Measurements from ENCODE around the gene KPNA1.
"Not testable (repeated sequence)": the region's sequence is repeated elsewhere in the genome, so short reads cannot be mapped to it uniquely, and the experiment has no call there.

KPNA1 gene

DNA sequence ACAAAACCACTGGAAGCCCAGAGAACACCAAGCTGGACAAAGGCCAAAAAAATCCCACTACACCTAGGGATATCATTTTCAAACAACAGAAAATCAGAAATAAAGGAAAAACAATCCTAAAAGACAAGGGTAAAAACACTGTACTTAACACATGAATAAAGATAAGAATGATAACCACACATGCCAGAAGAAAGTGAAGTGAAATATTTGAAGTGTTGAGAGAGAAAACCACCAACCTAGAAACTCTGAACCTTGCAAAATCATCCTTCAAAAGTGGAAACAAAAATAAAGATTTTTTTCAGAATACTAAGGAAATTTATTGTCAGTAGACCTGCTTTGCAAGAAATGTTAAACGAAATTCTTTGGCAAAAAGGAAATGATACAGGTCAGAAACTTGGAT is 45.1 kb downstream of the KPNA1 start:
- Histone ChIP-seq H3K36me3 (ENCODE audit: insufficient read depth, low read length) (peaks cover 26% of the 10 kb centered on the region), H3K4me1 (ENCODE audit: insufficient read depth, low read length) (peaks cover 55% of the 10 kb centered on the region)
- WGBS, result 33% methylated on average over 1 of the region's 1 CpG

DNA sequence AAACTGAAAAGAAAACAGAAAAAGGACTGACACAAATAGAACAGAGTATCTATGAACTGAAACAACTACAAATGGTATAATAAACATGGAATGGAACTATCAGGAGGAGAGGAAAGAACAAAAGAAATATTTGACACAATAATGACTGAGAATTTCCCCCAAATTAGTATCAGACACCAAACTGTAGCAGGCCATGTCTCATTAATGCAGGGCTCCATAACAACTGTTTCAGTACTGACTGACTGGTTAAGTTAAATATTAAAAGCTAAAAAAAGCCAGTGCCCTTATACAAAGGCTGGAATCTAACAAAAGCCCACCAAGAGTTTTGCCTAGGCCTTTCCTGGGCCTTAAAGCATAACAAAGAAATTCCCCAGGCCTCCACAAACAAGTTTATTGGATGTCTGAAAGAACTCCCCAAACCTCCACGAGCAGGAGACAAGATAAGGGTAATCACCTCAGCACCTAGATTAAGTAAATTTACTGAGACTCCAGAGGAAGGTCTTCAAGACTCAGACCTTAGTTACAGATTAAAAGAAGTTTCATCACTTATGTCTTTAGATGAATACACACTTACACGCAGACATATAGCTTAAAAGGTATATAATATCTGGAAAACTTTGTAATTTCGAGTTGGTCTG is 45.7 kb downstream of the KPNA1 start:
- peaks cover 55% of the 10 kb centered on the region for H3K4me1 ChIP-seq (ENCODE audit: insufficient read depth, low read length)
- no peaks in the 10 kb centered on the region for H3K9me3 ChIP-seq (ENCODE audit: insufficient read depth, low read depth, low read length)
- H3K27me3 ChIP-seq (ENCODE audit: insufficient read depth, low read length), result no peaks in the 10 kb centered on the region
- WGBS, result 43% methylated on average over 2 of the region's 3 CpGs
- peak overlapping the region; percentile 72 for H3K27ac ChIP-seq (ENCODE audit: low read depth, low read length)
- H3K9ac ChIP-seq (ENCODE audit: low read depth, low read length), result peak overlapping the region; percentile 29; the same call in 1 of the 2 replicates
- peaks cover 32% of the 10 kb centered on the region for H3K36me3 ChIP-seq (ENCODE audit: insufficient read depth, low read length)
- peak overlapping the region; percentile 17 for H3K4me3 ChIP-seq (ENCODE audit: low read length)

More for the DNA sequence above, 45.1 kb downstream of the KPNA1 start:
- Histone ChIP-seq H3K27me3 (ENCODE audit: insufficient read depth, low read length) (no peaks in the 10 kb centered on the region), H3K27ac (ENCODE audit: low read depth, low read length) (peak overlapping the region; percentile 72; the same call in 1 of the 2 replicates), H3K9ac (ENCODE audit: low read depth, low read length) (peak overlapping the region; percentile 26; the same call in 1 of the 2 replicates), H3K4me3 (ENCODE audit: low read length) (peak overlapping the region; percentile 17; the same call in 1 of the 2 replicates), H3K9me3 (ENCODE audit: insufficient read depth, low read depth, low read length) (no peaks in the 10 kb centered on the region)

- no peaks in the 10 kb centered on the region for H3K27me3 ChIP-seq (ENCODE audit: insufficient read depth, low read length)
- 99% methylated on average over 3 of the region's 3 CpGs for WGBS
- H3K4me3 ChIP-seq (ENCODE audit: low read length), result no peak overlapping the region
- no peak overlapping the region for H3K27ac ChIP-seq (ENCODE audit: low read depth, low read length)
- peaks cover 44% of the 10 kb centered on the region for H3K4me1 ChIP-seq (ENCODE audit: insufficient read depth, low read length)
- H3K9me3 ChIP-seq (ENCODE audit: insufficient read depth, low read depth, low read length), result no peaks in the 10 kb centered on the region
- H3K9ac ChIP-seq (ENCODE audit: low read depth, low read length), result no peak overlapping the region
- peaks cover 53% of the 10 kb centered on the region for H3K36me3 ChIP-seq (ENCODE audit: insufficient read depth, low read length)
These were observed 48.0 kb downstream of the KPNA1 start for GRCh38 chr3:122466701-122467240.

- H3K4me1 ChIP-seq (ENCODE audit: insufficient read depth, low read length), result peaks cover 26% of the 10 kb centered on the region
- H3K9me3 ChIP-seq (ENCODE audit: insufficient read depth, low read depth, low read length), result no peaks in the 10 kb centered on the region
- no peak overlapping the region for H3K9ac ChIP-seq (ENCODE audit: low read depth, low read length)
- no CpG with 5 or more reads among the region's 1 CpG for WGBS
- H3K27me3 ChIP-seq (ENCODE audit: insufficient read depth, low read length), result no peaks in the 10 kb centered on the region
- no peak overlapping the region for H3K4me3 ChIP-seq (ENCODE audit: low read length)
- H3K36me3 ChIP-seq (ENCODE audit: insufficient read depth, low read length), result peaks cover 71% of the 10 kb centered on the region
- H3K27ac ChIP-seq (ENCODE audit: low read depth, low read length), result no peak overlapping the region
These were observed 50.1 kb downstream of the KPNA1 start for GRCh38 chr3:122464659-122465058.

GRCh38 chr3:122462406-122462805 is 52.3 kb downstream of the KPNA1 start:
- H3K9me3 ChIP-seq (ENCODE audit: insufficient read depth, low read depth, low read length), result no peaks in the 10 kb centered on the region
- WGBS, result no CpG with 5 or more reads among the region's 1 CpG
- peaks cover 93% of the 10 kb centered on the region for H3K36me3 ChIP-seq (ENCODE audit: insufficient read depth, low read length)
- peaks cover 4% of the 10 kb centered on the region for H3K4me1 ChIP-seq (ENCODE audit: insufficient read depth, low read length)
- no peak overlapping the region for H3K27ac ChIP-seq (ENCODE audit: low read depth, low read length)
- no peak overlapping the region for H3K9ac ChIP-seq (ENCODE audit: low read depth, low read length)
- H3K27me3 ChIP-seq (ENCODE audit: insufficient read depth, low read length), result no peaks in the 10 kb centered on the region
- no peak overlapping the region for H3K4me3 ChIP-seq (ENCODE audit: low read length)

- Histone ChIP-seq H3K9ac (ENCODE audit: low read depth, low read length) (no peak overlapping the region), H3K36me3 (ENCODE audit: insufficient read depth, low read length) (peaks cover 94% of the 10 kb centered on the region), H3K27ac (ENCODE audit: low read depth, low read length) (no peak overlapping the region), H3K4me3 (ENCODE audit: low read length) (no peak overlapping the region), H3K9me3 (ENCODE audit: insufficient read depth, low read depth, low read length) (no peaks in the 10 kb centered on the region), H3K27me3 (ENCODE audit: insufficient read depth, low read length) (no peaks in the 10 kb centered on the region), H3K4me1 (ENCODE audit: insufficient read depth, low read length) (no peaks in the 10 kb centered on the region)
- 84% methylated on average over 2 of the region's 3 CpGs for WGBS
These were observed 52.9 kb downstream of the KPNA1 start for GRCh38 chr3:122461806-122462205.

DNA sequence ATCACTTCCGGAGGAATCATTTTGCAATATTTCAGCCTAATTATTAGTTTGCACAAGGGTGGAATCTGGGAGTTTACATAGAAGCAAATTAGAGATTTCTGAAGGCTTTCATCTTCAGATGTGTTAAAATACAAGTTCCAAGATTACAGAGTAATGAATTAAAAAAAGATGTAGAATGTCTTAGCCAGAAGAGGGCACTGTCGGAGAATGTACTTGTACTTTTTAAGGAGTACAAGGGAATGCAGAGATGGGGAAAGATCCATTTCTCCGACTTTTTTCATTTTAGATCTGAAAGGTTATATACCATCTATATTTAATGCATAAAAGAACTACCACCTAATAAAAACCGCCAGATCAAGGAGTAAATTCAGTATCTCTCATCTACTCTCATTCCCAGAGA is 55.7 kb downstream of the KPNA1 start:
- H3K4me1 ChIP-seq (ENCODE audit: insufficient read depth, low read length), result no peaks in the 10 kb centered on the region
- H3K36me3 ChIP-seq (ENCODE audit: insufficient read depth, low read length), result peaks cover 93% of the 10 kb centered on the region
- H3K27me3 ChIP-seq (ENCODE audit: insufficient read depth, low read length), result no peaks in the 10 kb centered on the region
- 85% methylated on average over 3 of the region's 4 CpGs for WGBS
- H3K27ac ChIP-seq (ENCODE audit: low read depth, low read length), result no peak overlapping the region
- H3K4me3 ChIP-seq (ENCODE audit: low read length), result no peak overlapping the region
- H3K9me3 ChIP-seq (ENCODE audit: insufficient read depth, low read depth, low read length), result no peaks in the 10 kb centered on the region
- H3K9ac ChIP-seq (ENCODE audit: low read depth, low read length), result no peak overlapping the region

GRCh38 chr3:122457706-122458105 is 57.0 kb downstream of the KPNA1 start:
- WGBS, result 98% methylated on average over 2 of the region's 2 CpGs
- Histone ChIP-seq H3K27ac (ENCODE audit: low read depth, low read length) (no peak overlapping the region), H3K27me3 (ENCODE audit: insufficient read depth, low read length) (no peaks in the 10 kb centered on the region), H3K4me3 (ENCODE audit: low read length) (no peak overlapping the region), H3K9me3 (ENCODE audit: insufficient read depth, low read depth, low read length) (no peaks in the 10 kb centered on the region), H3K36me3 (ENCODE audit: insufficient read depth, low read length) (peaks cover 95% of the 10 kb centered on the region), H3K9ac (ENCODE audit: low read depth, low read length) (no peak overlapping the region), H3K4me1 (ENCODE audit: insufficient read depth, low read length) (no peaks in the 10 kb centered on the region)

GRCh38 chr3:122456074-122456473 is 58.7 kb downstream of the KPNA1 start:
- H3K36me3 ChIP-seq (ENCODE audit: insufficient read depth, low read length), result peaks cover 91% of the 10 kb centered on the region
- H3K9ac ChIP-seq (ENCODE audit: low read depth, low read length), result no peak overlapping the region
- no peak overlapping the region for H3K4me3 ChIP-seq (ENCODE audit: low read length)
- H3K27ac ChIP-seq (ENCODE audit: low read depth, low read length), result no peak overlapping the region
- no peaks in the 10 kb centered on the region for H3K9me3 ChIP-seq (ENCODE audit: insufficient read depth, low read depth, low read length)
- H3K27me3 ChIP-seq (ENCODE audit: insufficient read depth, low read length), result no peaks in the 10 kb centered on the region
- no peaks in the 10 kb centered on the region for H3K4me1 ChIP-seq (ENCODE audit: insufficient read depth, low read length)

GRCh38 chr3:122451371-122451770 is 63.4 kb downstream of the KPNA1 start:
- Histone ChIP-seq H3K4me3 (ENCODE audit: low read length) (no peak overlapping the region), H3K4me1 (ENCODE audit: insufficient read depth, low read length) (no peaks in the 10 kb centered on the region), H3K9me3 (ENCODE audit: insufficient read depth, low read depth, low read length) (no peaks in the 10 kb centered on the region), H3K27me3 (ENCODE audit: insufficient read depth, low read length) (no peaks in the 10 kb centered on the region), H3K27ac (ENCODE audit: low read depth, low read length) (no peak overlapping the region), H3K36me3 (ENCODE audit: insufficient read depth, low read length) (peaks cover 76% of the 10 kb centered on the region), H3K9ac (ENCODE audit: low read depth, low read length) (no peak overlapping the region)
- 95% methylated on average over 2 of the region's 3 CpGs for WGBS

GRCh38 chr3:122448218-122448617 is 66.5 kb downstream of the KPNA1 start:
- not testable (repeated sequence) for H3K9ac ChIP-seq (ENCODE audit: low read depth, low read length); H3K4me1 ChIP-seq (ENCODE audit: insufficient read depth, low read length); H3K9me3 ChIP-seq (ENCODE audit: insufficient read depth, low read depth, low read length); H3K4me3 ChIP-seq (ENCODE audit: low read length); H3K27ac ChIP-seq (ENCODE audit: low read depth, low read length); H3K27me3 ChIP-seq (ENCODE audit: insufficient read depth, low read length)
- WGBS, result 94% methylated on average over 6 of the region's 6 CpGs
- peaks cover 58% of the 10 kb centered on the region for H3K36me3 ChIP-seq (ENCODE audit: insufficient read depth, low read length)

Measured in HUES64 (cell line).